ENCODE results near the gene SHROOM3. TPM values are rescaled to one million over a fixed set of nuclear protein-coding genes. Genes with fewer than 3 reads are reported as not detected.

SHROOM3 gene
- total RNA-seq, 1 donor from 2014 or later = 0.51 TPM

DNA sequence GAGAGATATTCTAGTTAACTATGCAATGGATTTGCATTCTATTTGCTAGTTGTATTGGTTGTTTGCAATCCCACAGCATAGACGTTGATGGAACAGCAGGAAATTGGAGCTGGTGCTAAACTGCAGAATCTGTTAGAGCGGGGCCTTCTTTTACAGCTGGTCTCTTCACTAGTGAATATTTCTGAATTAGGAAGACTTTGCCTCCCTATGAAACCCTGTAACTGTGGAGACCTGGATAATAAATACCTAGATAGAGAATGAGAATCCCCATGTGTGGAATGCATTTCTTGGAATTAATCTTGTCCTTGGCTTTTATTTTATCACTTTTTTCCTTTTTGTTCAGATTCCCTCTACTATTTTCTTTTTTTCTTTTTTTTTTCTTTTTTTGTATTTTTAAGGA, 109.7 kb downstream of the SHROOM3 start:
- no peak for DNase-seq

DNA sequence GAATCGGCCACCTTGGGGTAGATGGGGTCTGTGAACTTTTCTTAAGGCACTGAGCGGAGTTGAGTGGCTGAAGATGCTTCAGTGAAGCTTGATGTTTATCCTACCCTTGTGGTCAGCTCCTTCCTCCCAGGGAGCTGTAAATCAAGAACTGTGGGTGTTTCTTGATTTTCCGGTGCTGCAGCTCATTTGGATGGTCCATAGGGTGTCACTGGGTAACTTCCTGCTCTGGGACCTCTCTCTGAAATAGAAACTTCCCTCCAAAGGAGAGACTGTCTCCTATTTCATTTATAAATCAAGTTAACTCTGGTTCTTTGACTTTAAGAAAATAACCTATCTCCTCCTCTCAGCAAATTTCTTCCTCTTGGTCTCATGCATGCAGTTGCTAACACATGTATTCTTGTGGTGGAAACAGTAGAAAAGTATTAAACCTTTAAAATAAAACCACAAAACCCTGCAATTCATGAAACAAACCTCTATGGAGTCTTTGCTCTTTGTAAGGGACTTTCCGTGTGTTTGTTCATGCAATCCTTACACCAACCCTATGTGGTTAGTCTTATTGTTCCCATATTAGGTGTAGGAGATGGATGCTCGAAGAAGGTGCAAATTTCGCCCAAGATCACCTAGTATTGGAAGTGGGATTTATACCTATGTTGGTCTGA, 110.3 kb downstream of the SHROOM3 start:
- DNase-seq = no peak

DNA sequence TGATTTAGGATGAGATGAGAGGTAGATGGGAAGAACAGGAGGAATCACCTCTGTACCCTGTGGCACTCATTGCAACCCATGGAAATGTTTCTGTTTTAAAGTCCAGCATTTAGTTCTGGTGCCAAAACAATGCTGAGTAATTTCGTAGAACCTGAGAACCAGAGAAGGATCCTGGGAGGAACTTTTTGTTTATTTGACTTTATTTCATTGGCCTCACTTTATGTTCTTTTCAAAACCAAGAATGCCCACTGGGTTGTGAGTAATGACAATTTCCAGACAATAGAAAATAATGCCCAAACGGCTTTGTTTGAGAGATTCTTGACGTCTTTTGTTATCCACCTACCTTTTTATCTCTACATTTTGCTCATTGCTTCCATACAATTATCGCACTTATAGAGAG, 111.3 kb downstream of the SHROOM3 start:
- DNase-seq = peak; percentile 24

DNA sequence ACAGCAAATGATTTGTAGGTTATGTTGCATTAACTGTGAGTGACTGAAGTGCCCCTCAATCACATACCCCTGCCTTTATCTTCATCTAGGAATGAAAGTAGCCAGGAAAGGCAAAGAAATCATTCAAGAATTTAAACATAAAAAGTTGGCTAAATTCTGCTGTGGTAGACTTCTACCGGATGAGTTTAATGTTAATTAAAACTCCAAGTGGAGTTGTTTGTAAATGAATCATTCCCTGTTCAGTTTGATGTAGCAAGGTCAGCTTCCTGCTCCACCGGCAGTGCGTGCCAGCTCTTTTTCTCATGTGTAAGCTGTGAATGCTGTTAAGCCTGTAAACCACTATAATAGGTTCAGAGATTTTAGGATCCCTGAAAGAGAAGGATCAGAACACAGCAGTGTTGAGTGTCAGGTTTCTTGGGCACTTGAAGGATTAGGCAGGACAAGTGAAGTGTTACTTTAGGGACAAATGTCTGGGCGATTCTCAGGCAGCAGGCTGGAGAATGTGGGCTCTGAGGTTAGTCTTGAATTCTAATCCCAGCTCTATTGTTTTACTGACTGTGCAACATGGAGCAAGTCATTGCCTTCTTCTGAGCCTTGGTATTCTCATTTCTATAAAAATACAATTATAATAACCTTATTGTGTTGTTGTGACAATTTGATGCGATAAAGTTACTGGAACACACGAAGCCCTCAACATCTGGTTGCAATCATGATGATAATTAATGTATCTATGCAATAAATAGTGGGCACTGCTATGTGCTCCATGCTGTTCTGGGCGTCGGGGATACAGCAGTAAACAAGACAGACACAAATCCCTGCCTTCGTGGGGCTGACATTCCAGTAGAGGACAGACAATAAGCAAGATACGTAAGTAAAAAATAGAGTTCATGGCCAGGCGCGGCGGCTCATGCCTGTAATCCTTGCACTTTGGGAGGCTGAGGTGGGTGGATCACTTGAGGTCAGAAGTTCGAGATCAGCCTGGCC, 112.0 kb downstream of the SHROOM3 start:
- peak; percentile 87 for DNase-seq

DNA sequence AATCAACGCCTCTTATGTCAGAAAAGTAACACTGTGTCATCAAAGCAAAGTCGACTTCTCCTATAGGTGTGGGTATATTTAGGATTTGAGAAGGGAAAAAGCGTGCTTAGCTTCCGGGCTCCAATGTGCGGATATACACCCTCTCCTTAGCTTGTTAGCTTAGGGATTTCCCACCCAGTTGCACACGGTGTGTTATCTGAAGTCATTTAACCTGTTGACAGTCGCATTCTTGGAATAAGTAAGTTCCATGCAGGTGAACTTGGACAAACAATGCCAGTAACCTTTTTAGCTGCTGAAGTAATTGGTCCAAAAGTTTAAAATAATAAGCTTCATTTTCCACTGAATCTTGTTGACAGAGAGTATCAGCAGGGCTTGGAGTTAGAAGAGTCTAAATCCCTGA, 113.7 kb downstream of the SHROOM3 start:
- DNase-seq = no peak

DNA sequence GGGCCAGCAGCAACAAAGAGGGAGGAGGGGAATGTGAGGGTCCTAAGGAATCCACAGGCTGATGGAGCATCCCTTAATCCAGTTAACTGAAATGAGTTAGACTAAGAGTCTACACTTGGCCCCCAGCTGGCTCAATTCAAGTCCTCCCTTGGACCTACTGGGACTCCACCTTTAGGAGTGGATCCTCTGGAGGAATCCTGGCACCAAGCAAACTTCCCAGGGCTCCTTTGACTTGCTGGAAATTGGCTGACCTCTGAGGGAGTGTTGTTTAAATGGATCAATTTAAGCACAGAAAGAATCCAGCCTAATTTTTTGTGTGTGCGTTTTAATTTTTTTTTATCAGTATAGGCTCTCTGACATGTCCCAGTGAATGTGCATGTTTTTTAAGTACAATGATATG, 114.7 kb downstream of the SHROOM3 start:
- no peak for DNase-seq

DNA sequence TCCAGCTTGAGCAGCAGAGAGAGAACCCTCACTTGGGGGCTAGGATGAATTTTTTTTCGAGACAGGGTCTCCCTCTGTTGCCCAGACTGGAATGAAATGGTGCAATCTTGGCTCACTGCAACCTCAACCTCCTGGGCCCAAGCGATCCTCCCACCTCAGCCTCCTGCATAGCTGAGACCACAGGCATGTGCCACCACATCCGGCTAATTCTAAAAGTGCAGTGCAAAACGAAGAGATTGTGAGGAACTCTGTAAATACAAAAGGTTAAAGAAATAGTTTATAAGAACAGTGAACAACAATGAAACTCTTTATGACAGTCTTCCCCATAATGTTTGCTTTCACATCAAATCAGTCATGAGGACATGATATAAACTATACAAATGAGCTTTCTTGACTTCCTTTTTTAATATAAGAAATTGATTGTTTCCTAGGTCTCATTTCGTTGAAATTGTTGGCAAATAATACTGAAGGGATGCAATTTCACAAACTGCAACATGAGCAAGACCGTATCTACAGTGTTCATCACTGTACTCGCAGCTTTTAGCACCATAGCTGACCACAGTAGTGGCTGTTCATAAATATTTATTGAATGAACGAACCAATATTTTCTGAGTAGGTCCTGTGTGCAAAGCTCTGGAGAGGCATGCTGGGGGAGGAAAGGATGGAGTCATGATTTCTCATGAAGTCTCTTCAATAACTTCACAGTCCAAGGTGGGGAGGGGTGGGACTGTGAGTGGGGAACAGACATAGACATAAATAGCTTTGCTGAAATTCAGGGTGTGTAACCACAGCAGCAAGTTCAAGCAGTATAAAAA, 116.1 kb downstream of the SHROOM3 start:
- no peak for DNase-seq

DNA sequence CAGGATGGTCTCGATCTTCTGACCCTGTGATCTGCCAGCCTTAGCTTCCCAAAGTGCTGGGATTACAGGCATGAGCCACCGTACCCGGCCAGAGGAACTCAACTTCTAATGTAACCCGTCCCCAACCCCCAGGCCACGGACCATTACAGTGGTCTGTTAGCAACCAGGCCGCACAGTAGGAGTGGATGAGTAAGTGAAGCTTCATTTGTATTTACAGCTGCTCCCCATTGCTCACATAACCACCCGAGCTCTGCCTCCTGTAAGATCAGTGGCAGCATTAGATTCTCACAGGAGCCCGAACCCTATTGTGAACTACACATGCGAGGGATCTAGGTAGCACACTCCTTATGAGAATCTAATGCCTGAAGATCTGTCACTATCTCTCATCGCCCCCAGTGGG, 119.6 kb downstream of the SHROOM3 start:
- no peak for DNase-seq

DNA sequence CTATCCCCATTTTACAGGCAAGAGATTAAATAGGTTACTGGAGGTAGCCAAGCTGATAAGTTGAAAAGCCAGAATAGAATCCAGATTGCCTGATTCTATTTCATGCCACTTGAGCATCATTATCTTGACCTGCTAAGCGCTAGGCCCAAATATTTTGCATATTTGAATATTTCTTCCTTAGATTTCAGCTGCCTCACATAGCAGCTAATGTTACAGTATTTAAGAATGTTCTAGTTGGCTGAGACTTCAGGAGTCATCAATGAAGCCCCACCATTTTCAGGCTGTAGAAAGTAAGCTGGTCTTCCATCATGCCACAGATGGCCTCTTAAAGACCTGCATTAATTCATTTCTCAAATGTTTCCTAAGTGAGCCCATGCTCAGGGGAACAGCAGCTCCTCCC, 121.4 kb downstream of the SHROOM3 start:
- no peak for DNase-seq

DNA sequence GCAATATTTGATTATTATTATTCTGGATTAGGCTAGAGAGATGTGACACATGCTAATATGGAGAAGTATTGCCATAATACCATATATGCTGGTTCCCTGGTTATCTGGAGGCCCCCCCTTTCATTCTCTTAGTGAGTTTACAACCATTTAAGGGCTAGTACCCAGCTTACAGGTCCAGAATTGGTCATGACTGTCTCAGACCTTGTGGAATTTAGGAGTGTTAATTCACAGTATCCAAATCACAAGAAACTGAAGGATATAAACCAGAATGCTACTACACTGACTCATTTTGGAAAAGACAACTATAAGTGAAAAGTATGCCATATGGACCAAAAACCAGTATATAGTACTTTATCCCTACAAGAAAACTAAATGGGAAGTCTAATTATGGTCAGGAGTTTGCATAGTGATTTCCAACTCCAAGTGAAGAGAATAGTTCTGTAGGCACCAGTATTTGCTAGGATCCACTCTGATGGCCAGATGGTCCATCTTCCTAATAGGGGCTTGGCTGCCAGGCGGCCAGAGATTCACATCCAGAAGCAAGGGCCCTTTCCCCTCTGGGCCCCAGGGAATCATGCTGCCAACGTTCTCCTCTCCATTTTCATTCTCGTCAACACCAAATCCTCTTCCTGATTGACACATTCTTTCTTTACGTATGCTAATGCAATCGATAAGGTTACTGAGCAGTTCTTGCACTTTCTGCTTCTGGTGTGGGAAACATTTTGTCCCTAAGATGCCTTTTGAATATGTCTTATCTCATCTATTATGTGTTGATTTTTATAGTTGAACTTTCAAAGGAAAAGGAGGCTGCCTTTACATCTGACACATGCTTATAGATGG, 123.6 kb downstream of the SHROOM3 start:
- DNase-seq = no peak

DNA sequence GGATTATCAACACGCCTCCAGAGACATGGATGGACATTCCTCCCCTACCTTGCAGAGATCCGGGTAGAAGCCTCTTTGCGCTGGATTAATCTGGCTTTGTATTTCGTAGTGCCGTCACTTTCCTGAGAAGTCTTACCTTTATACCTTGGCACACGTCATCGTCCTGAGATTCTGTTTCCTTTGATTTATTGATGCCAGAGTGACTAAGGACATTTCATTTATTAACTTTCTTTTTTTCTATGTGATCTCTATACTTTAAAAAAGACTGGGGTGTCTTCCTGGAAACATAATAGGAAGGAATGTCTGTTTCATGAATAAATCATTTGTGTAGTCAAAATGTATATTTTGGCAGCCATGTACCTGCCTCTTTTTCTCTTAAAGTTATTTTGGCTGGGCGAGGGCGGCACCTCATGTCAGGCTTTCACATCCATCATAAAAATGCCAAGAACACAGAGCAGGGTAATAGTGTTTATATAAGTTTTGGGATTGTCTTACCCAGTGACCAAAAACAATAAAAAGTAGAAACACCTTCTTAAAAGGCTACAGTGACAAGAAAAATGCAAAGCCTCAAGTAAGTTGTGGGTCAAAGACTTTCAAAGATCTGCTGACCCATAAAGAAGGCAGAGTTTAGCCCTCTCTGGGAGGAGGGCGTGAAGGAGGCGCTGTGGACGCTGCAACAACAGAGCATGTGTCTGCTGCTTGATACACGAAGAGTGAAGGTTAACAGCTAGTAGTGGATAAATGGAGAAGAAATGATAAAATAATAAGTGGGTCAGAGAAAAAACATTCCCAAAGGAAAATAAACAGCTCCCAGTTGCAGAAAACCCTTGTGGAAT, 124.4 kb downstream of the SHROOM3 start:
- no peak for DNase-seq

DNA sequence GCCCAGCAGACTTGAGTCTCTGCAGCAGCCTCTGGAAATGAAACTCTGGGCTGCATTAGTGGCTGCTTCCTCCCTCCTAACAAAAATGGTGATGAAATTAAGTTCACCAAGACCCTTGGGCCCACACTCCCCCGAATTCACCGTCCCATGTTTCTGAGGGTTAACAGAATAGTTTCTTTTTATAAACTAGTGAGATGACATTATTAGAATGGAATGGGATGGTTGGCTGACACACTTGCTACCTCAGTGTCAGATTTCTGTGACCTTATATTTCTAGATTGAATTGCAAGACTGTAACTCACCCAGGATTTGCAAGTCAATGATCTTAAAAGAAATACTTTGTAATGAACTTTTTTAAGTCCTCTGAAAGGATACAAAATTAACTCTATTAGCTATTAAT, 127.1 kb downstream of the SHROOM3 start:
- DNase-seq = no peak

DNA sequence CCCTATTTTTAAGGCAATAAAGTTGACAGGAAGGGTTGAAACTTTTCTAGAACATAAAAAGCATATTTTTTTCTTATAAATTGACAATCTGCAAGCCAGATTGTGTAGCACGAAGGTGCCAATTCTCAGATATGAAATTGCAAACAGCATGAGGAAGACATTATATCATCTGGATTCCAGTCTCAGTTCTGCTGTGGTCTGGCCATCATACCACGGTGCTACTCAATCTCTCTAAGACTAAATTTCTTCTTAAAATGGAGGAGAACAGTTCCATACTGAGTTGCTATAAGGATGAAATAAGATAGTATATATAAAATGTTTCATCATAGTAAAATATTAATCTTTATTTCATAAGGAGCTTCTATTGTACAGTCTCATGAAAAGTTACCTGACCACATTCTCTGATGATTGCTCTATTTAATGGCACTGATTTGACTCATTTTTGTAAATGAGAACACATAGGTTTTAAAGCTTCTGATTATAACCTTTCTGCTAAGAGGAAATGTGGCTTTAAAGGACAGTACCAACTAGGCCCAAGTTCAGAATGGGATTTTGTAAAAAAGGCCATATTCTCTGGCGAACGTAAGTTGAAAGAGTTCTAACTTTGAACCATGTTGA, 127.9 kb downstream of the SHROOM3 start:
- DNase-seq = no peak

DNA sequence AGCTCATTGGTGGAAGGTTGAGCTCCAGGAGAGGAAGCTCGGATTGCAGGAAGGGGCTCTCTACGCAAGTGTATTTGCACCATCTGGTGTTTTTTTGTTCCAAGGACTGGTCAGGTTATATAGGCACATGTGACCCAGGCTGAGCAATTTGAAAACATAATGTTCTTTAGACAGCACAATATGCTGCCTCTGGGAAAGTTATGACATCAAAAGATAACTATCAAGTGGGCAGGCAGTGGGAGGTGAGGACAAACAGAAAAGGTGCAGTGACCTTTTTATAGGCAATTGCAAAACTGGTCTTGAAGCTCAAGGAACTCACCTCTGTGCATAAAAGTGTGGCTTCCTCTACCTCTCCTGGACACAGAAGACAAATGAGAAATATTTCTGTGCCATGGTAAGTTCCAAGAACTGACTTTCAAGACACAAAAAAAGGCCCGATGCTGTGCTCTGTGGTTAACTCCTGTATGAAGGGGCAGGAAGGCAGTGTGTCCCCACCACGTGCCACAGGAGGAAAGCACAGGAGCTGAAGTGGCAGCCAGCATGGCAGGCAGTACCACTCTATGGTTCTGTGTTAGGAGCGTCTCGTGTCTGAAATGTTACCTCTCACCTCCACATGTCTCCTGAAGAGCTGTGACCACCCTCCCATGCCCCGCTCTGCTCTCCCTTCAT, 128.6 kb downstream of the SHROOM3 start:
- no peak for DNase-seq

DNA sequence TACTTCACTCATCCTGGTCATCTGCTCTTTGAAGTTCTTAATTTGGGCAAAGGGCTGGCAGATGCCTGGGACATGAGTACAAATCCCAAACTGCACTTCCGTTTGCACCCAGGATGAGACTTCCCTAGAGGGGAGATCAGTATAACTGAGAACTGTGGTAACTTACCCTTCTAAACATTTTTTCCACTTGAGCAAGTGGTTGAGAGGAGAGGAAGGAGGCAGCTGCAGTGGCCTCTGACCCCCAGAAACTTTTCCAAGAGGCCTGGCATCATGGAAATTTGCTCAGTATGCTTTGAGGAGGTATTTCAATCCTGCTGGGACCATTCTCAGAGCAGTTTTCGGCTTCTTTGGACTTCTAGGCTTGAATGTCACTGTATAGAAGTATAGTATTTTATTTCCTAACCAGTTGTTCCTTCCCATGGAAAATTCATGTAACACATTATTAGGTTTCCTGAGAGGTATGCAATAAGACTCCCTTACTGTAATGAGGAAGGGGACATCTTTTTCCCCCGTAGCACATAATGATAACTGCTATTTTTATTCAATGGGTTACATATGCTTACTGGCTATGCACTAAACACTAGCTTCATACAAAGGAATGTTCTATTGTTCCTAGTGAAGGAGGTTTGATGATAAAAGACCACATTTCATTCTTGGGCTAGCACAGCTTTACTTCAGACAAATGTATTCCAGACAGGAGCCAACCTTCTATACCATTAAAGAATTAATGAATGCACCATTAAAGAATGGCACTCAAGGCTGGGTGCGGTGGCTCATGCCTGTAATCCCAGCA, 129.3 kb downstream of the SHROOM3 start:
- no peak for DNase-seq

DNA sequence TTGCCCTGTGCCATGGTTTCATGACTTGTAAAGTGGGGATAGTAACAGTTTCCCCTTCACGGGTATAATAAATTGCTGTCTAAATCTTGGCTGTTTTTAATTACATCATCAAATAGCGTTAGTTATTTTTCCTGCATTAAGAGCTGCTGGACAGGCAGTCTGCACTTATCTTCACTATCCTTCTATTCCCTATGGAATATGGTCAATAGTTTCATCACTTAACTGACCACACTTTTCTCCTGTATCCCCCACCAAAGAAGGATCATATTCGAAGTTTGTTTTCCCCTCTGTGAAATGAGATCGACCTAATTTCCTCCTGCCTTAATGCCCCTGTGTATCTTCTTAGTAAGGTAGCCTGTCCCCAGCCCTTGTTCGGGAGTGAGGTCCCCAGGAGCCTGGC, 133.2 kb downstream of the SHROOM3 start:
- no peak for DNase-seq

DNA sequence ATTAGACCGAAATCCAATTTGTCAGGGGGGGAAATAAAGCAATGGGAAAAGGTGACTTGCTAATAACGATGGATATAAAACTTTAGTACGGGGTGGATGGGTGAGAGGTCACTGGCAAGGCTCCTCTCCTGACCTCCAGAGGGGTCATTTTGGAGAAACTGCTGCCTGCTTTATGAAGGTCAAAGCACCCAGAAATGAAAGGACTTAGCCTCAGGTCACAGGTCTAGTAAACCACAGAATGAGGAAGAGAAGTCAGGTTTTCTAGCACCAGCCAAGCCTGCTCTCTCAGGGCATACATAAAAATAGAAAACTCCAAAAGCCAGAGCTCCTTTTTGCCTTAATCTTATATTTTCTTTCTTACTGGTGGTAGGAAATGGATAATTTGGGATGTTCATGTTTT, 134.2 kb downstream of the SHROOM3 start:
- no peak for DNase-seq

DNA sequence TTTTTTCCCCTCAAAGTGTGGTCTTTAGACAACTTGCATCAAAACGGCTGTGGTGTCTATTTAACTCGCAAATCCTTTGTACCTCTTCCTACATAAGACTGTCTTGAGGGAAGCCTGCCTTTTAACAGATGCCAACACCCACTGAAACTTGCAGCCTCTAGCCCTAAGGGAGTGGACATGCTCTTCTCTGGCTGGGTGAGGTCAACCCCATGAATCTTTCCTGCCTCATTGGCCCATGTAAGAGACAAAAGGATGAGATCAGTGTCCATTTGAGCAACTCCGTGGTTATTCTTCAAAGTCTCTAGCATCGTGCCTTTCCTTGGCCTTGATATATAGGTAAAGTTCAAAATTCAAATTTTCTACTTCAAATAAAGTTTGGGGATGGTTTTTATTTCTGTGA, 134.7 kb downstream of the SHROOM3 start:
- no peak for DNase-seq
